Measurements from ENCODE around the gene GNAZ. TPM values are rescaled to one million over a fixed set of nuclear protein-coding genes. Genes with fewer than 3 reads are reported as not detected.

Gene GNAZ
- total and polyA plus RNA-seq, 12 donors: 1.3 to 4.2 (median 2.3) TPM

DNA sequence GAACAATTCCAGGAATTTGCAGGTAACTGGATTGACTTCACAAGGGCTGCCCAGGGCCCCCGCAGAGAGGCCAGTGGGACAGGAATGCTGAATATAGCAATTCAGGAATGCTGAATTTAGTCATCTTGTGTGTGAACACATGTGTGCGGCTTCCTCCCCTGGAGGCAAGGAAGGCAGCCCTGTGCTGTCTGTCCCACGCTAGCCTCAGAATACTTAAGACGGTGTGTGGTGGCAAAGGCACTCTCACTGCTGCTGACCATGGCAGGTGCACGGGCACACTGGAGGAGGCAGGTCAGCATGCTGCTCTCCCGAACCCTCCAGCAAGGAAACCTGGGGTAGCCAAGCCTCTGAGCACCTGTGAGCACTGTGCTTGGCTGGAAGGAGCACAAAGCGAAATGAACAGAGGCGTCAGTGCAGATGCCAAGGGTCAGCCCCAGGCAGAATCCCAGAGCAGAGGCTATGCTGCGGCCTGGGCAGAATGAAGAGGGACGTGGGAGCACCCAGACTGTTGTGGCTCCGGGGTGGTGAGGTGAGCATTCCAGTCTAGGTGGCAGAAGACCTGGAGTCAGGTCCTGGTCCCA is 2.7 kb downstream of the GNAZ start:
- ATAC-seq (no peak), DNase-seq (peak in 1 of 2 donors; percentile 2)
- Histone ChIP-seq H3K4me3 (no peak overlapping the region), H3K27ac (no peak overlapping the region), H3K27me3 (peaks cover 0 to 36% (median 0%) of the 10 kb centered on the region in 7 donors), H3K9me3 (no peaks in the 10 kb centered on the region), H3K4me1 (peaks cover 0 to 39% (median 20%) of the 10 kb centered on the region in 9 donors), H3K36me3 (no peaks in the 10 kb centered on the region)
- 94 to 97% methylated on average over 11 of the region's 11 CpGs for WGBS, 2 donors
- no peak for TF ChIP-seq CTCF (IDR thresholded peaks at IDR 0.05)
- intact Hi-C loops (cut with DNase I): no loop called here

DNA sequence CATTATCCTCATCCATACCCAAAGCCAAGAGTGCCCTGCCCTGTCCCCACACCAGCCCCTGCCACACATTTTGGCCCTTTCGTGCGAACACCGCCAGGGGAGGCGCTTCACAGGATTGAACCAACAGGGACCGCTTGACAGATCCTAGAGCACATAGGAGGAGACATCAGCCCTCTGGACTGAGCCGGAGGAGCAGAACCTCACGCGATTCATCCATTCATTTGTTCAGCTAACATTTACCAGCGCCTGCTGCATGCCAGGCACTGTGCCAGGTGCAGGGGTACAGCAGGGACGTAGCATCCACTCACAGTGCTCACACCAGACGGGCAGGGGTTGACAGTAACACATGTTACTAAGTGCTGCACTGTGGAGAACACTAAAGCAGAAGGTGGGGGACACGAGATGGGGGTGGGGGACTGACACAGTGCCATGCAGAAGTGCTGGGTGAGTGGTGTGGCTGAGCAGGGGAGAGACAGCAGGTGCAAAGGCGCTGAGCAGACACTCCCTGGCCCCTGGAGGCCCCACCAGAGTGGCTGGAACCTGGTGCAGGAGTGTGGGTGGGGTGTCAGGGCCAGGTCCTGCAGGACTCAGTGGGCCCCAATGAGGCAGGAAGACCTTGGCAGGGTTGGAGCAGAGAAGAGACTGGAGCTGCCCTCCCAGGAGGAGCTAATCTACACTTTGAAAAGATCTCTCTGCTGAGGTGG is 3.4 kb downstream of the GNAZ start:
- DNase-seq (peak in 1 of 2 donors; percentile 4), ATAC-seq (no peak)
- intact Hi-C loops (cut with DNase I): no loop called here
- Histone ChIP-seq H3K9me3 (no peaks in the 10 kb centered on the region), H3K4me3 (no peak overlapping the region), H3K36me3 (no peaks in the 10 kb centered on the region), H3K4me1 (peaks cover 0 to 35% (median 18%) of the 10 kb centered on the region in 9 donors), H3K27me3 (peaks cover 0 to 34% (median 0%) of the 10 kb centered on the region in 7 donors), H3K27ac (no peak overlapping the region)
- TF ChIP-seq CTCF (IDR thresholded peaks at IDR 0.05): no peak
- 88 to 90% methylated on average over 13 of the region's 13 CpGs for WGBS, 2 donors

DNA sequence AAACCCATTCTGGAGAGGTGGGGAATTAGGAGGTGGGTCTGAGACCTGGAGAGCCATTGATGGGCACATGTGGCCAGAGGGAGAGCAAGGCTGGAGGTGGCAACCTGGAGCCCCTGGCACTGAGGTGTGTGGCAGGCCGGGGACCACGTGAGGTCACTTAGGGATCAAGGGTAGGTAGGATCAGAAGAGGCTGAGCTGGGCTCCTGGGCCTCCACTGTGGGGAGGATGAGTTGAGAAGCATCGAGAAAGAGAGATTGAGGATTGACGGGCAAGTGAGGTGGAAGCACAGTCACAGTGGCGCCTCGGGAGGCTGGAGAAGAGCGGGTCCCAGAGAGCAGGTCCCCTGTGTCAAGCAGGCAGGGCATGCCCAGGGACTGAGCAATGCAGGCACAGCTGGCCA is 4.1 kb downstream of the GNAZ start:
- peaks cover 0 to 30% (median 11%) of the 10 kb centered on the region in 9 donors for H3K4me1 ChIP-seq
- H3K36me3 ChIP-seq: no peaks in the 10 kb centered on the region
- ATAC-seq (no peak), DNase-seq (peak in 1 of 2 donors; percentile 2)
- no peak for TF ChIP-seq CTCF (IDR thresholded peaks at IDR 0.05)
- intact Hi-C loops (cut with DNase I): no loop called here
- H3K9me3 ChIP-seq: no peaks in the 10 kb centered on the region
- peaks cover 0 to 26% (median 0%) of the 10 kb centered on the region in 7 donors for H3K27me3 ChIP-seq
- no peak overlapping the region for H3K27ac ChIP-seq
- WGBS, 2 donors: 96 to 97% methylated on average over 7 of the region's 7 CpGs
- no peak overlapping the region for H3K4me3 ChIP-seq

GRCh38 chr22:23075050-23075449 is 4.7 kb downstream of the GNAZ start:
- Histone ChIP-seq H3K27me3 (peaks cover 0 to 21% (median 0%) of the 10 kb centered on the region in 7 donors), H3K36me3 (no peaks in the 10 kb centered on the region), H3K4me3 (no peak overlapping the region), H3K27ac (no peak overlapping the region), H3K9me3 (no peaks in the 10 kb centered on the region), H3K4me1 (peaks cover 0 to 26% (median 6%) of the 10 kb centered on the region in 9 donors)
- no peak for ATAC-seq
- whole genome bisulfite sequencing, 2 donors: 91 to 98% methylated on average over 4 of the region's 4 CpGs
- intact Hi-C loops (cut with DNase I): no loop called here
- DNase-seq: peak in 1 of 2 donors; percentile 2
- TF ChIP-seq CTCF (IDR thresholded peaks at IDR 0.05): no peak
